T-helper 9 cell (primary cell): ENCODE data around the gene SRMS.
"Not testable (repeated sequence)": the region's sequence is repeated elsewhere in the genome, so short reads cannot be mapped to it uniquely, and the experiment has no call there.

ENCODE experiments used
- DNase-seq: peaks from one replicate; pipeline ENCODE4 v3.0.0-alpha.2; 2020

SRMS gene

DNA sequence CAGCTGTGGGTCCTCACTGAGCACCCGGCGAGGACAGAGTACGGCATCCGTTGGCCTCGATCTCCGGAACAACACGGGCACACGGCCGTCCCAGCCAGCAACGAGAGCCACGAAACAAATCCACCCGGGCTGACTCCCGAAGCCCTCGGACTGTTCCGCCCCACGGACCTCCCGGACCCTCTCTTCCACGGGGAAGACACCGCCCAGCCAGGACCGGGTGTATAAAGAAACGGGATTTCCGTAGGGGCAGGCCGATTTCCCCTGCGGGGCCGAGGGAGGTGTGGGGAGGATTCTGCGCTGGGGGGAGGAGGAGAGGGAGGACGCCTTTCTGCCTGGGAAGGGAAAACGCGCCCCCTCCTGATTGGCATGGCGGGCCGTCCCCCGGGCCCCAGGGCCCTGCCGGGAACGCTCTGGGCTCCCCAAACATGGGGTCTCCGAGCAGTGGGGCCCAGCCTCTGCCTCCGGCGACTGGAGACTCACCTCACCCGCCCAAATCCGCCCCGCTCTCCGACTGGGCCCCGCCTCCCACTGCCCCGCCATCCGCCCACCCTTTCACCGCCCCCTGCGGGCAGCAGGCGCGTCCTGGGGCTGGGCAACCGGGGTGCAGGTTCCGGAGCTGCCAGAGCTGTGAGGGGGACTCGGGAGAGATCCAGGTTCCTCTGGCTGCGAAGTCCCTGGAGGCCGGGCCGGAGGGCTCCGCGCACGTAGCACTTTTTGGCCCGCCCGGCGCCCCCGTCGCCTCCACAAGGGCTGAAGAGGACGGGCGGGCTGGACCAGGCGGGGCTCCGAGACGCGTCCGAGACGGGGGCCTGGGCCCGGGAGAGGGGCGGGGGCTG lies 27.7 kb downstream of the SRMS start:
- DNase-seq, result peak; percentile 60

GRCh38 chr20:63518946-63519667 lies 28.4 kb downstream of the SRMS start:
- no peak for DNase-seq

DNA sequence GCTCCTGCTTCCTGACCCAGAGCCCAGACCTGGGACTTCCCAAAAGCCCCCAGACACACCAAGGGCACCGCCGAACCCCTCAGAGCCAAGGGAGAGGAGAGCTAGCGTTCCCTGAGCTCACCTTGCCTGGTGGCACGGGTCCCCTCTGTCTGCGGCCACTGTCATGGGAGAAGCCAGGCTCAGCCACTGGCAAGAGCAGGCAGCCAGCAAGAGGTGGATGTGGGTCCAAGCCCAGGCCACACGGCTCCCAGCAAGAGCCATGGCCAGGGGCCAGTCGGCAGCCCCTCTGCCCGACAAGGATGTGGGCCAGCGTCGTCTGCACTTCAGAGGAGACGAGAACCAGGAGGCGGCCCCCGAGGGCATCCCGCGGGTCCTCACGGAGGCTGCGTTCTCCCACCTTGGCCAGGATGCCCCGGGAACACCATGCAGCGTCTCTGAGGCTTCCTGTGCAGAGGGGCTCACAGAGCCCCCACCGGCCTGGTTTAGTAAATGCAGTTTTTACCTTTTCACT lies 29.1 kb downstream of the SRMS start:
- no peak for DNase-seq

- no peak for DNase-seq
Measured at GRCh38 chr20:63517376-63518309, 29.9 kb downstream of the SRMS start.

GRCh38 chr20:63514520-63514919 lies 33.0 kb downstream of the SRMS start:
- DNase-seq, result not testable (repeated sequence)

DNA sequence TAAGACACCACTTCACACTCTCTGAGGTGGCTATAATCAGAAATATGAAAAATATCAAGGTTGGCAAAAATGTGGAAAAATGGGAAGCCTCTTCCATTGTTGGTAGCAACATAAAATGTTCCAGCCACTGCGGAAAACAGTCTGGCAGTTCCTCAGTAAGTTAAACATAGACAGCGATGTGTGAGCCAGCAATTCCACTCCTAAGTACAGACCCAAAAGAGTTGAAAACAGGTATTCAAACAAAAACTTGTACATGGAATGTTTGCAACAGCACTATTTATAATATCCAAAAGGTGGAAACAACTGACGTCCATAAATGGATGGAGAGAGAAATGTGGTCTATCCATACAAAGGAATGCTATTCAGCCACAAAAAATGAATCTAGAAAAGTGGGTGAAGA lies 34.3 kb downstream of the SRMS start:
- DNase-seq, result no peak

DNA sequence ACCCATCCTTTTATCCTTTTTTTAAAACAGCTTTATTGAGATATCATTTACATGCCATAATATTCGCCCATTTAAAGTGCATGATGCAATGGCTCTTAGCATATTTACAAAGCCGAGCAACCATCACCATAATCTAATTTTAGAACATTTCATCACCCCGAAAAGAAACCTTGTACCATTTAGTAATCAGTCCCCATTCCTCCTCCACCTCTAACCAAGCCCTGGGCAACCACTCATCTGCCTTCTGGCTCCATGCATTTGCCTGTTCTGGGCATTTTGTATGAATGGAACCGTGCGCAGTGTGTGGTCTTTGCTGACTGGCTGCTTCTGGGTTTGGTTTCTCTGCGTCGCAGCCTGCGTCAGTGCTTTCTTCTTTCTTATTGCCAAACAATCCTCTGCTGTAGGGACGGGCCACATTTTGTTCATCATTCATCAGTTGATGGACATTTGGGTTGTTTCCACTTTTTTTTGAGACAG lies 38.4 kb downstream of the SRMS start:
- no peak for DNase-seq

- DNase-seq, result no peak
Measured at GRCh38 chr20:63508072-63508768, 39.3 kb downstream of the SRMS start.

GRCh38 chr20:63507083-63507743 lies 40.3 kb downstream of the SRMS start:
- no peak for DNase-seq

DNA sequence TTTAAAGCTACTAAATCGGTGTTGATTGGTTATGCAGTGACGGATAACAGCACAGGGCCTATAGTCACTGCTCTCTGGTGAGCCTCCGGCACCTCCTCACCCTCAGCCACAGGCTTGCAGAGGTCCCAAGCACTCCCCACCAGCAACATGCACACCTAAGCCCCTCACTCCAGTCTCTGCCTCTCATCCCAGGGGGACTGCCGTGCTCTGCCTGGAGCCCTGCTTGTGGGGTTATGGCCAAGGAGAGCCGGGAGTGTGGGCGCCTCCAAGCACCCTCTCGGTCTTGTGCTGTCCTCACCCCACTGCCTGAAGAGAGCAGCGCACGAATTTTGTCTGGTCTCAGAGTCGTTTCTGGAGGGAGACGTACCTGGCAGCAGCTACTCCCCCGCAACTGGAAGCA lies 41.8 kb downstream of the SRMS start:
- DNase-seq, result no peak

GRCh38 chr20:63505281-63505680 lies 42.3 kb downstream of the SRMS start:
- no peak for DNase-seq

- no peak for DNase-seq
Measured at GRCh38 chr20:63504642-63505041, 42.9 kb downstream of the SRMS start.

DNA sequence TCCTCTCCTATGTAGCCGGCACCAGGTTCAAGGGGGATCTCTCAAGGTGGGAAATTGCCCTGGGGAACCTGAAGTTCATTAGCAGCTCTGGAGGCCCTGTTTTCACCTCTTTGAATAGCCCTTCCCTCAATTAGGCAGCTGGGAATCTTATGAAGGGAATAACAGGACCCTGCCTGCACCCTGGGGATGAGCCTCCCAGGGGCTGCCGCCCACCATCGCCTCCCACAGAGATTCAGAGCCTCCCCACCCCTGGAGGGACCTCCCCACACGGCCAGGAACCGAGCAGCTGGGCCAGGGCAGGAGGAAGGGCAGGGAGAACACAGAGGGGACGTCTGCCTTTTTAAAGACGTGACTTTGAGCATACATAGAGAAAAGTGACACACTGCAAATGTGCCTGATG lies 44.0 kb downstream of the SRMS start:
- no peak for DNase-seq

DNA sequence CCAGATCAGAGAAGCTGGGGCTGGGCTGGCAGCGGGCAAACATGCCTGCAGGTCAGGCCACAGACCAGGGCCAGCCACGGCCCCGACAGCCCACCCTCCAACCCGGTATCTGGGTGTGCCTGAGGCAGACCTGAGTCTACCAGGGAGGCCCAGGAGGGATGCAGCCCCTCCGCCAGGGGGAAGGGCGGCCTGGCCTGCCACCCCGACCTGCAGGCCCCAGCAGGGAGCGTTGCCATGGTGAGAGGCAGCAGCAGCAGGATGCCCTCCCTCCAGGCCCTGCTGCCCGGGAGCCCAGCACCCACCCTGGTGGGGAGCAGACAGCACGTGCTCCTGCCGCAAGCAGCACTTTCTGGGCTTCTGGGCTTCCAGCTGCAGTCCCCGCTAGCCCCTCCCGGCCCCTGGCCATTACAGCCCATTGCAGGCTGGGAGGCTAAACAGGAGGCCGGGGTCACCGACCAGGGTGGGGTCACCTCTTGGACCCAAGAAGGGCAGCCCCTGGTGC lies 44.8 kb downstream of the SRMS start:
- DNase-seq, result no peak

DNA sequence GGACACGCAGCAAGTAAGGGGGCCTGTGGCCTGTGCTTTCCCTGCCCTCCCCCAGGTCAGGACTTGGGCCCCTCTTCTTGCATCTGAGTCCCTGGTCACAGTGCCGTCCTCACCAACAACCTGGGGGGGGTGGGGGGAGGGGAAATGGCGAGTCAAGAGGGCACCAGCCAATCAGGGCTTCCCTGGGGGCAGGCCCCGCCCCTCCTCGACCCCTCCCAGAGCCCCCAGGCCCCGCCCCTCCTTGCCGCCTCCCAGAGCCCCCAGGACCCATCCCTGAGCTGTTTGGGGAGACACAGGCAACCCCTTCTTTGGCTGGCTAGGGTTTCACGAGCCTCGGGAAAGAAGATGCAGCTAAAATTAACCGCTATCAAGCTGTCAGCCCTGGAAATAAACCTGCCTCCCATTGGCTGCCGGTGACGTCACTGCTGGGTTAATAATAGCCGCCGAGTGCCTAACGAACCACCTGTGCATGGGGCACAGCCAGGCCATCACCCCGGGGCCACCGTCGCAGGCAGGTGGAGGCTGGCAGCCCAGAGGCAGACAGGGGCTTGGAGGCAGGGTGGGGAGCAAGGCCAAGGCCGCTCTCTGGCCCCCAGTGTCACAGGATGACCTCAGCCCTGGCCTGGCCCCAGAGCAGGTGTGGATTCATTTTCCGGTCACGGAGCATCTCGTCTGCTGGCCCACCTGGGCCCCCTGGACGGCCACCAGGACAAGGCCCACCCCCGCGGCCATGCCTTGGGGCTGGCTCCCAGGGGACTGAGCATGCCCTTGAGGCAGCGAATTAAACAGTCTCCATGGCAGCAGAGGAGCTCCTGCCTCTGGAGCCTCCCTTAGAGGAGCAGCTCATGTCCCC lies 45.5 kb downstream of the SRMS start:
- no peak for DNase-seq

- DNase-seq, result no peak
Measured at GRCh38 chr20:63500902-63501817, 46.4 kb downstream of the SRMS start.

DNA sequence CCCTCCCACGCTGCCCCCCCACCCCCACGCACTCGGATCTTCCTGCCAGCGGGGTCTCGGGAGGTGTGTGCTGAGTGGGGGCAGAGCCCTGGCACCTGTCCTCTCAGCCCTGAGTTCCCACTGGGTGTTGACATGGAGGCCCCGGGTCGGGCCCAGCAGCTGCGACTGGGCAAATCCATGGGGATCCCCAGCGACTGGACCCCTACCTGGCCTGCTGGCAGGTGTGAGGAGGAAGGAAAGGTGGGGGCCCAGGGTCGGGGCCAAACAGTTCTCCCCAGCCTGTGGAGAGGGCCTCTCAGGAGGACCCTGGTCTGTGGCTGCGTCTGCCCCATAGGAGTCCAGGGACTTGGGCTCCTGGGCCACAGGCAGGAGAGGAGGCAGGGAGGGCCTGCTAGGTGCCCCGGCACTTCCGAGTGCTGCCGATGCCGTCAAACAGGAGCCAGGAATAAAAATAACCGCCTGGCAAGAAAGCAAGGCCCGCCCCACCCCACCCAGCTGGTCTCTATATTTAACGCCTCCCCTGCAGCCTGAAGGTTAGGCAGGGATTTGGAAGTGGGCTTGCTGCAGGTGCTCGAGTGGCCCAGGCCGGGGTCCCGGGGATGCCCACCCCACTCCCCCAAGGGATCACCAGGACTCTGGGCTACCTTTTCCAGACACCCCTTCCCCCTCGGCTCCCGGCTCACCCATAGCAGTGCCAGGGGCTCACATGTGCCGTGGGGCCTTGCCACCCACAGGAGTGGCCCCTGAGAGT lies 47.2 kb downstream of the SRMS start:
- DNase-seq, result no peak

- no peak for DNase-seq
Measured at GRCh38 chr20:63499338-63499969, 48.1 kb downstream of the SRMS start.
